Natural killer cell (primary cell): ENCODE data around the gene NUDT3. TPM values are rescaled to one million over a fixed set of nuclear protein-coding genes. Genes with fewer than 3 reads are reported as not detected.
"Not testable (repeated sequence)": the region's sequence is repeated elsewhere in the genome, so short reads cannot be mapped to it uniquely, and the experiment has no call there.

Experiments used
- ATAC-seq, 3 donors: fragments of 150-1000 bp in 2 of 3; fragments of 200-7000 bp in 1 of 3; cut with Tn5 transposase; 1 replicate in 1 of 3; 2 replicates in 2 of 3; pipeline ENCODE4 v1.10.0; 2021; ENCODE audit warnings: mild to moderate bottlenecking in 2 of 3, moderate library complexity in 2 of 3
- DNase-seq, 2 donors: peaks; one replicate each; pipeline versions ENCODE4 v3.0.0 to v3.0.0-alpha.2; 2013 to 2021; ENCODE audit warnings: mixed read lengths in 1 of 2
- H3K27ac ChIP-seq: one replicate; pipeline ENCODE4 v1.5.1; 2013; ENCODE audit warnings: mild to moderate bottlenecking, low read length
- H3K27me3 ChIP-seq: one replicate; pipeline ENCODE4 v1.6.1; 2013; ENCODE audit warnings: low read length; ENCODE audit not compliant: control insufficient read depth, insufficient read depth
- H3K36me3 ChIP-seq: one replicate; pipeline ENCODE4 v1.6.1; 2013; ENCODE audit warnings: low read length; ENCODE audit not compliant: control insufficient read depth, insufficient read depth
- H3K4me1 ChIP-seq: one replicate; pipeline ENCODE4 v1.6.1; 2013; ENCODE audit warnings: low read length; ENCODE audit not compliant: control insufficient read depth, insufficient read depth
- H3K4me3 ChIP-seq: one replicate; pipeline ENCODE4 v1.5.1; 2013; ENCODE audit warnings: low read length
- H3K9me3 ChIP-seq: one replicate; pipeline ENCODE4 v1.6.1; 2013; ENCODE audit warnings: low read length; ENCODE audit not compliant: control insufficient read depth, insufficient read depth
- H3K27ac Mint-ChIP-seq, 2 donors: one replicate each; pipeline ENCODE4 v1.8.0; 2022; ENCODE audit warnings: mild to moderate bottlenecking in 2 of 2, mixed read lengths in 2 of 2, moderate library complexity in 1 of 2
- H3K27me3 Mint-ChIP-seq, 2 donors: one replicate each; pipeline ENCODE4 v1.8.0; 2022; ENCODE audit warnings: low read depth in 2 of 2, mixed read lengths in 2 of 2
- H3K36me3 Mint-ChIP-seq: one replicate; pipeline ENCODE4 v1.8.0; 2022; ENCODE audit warnings: mixed read lengths
- H3K4me1 Mint-ChIP-seq, 2 donors: one replicate each; pipeline ENCODE4 v1.8.0; 2022; ENCODE audit warnings: mixed read lengths in 2 of 2
- H3K4me3 Mint-ChIP-seq: one replicate; pipeline ENCODE4 v1.8.0; 2022; ENCODE audit warnings: mild to moderate bottlenecking, moderate library complexity, mixed read lengths
- H3K9me3 Mint-ChIP-seq, 2 donors: one replicate each; pipeline ENCODE4 v1.8.0; 2022; ENCODE audit warnings: mixed read lengths in 2 of 2
- WGBS: methylation state at CpG from one replicate; pipeline ENCODE4 v1.1.7; 2013; ENCODE audit warnings: missing lambda C conversion rate; ENCODE audit not compliant: insufficient coverage; 5-methylcytosine and 5-hydroxymethylcytosine counted together
- intact Hi-C: fragments of 100-400 bp; cut with micrococcal nuclease; formaldehyde crosslinking; loops from one replicate; pipeline ENCODE4 v1.14.2; 2022
- total RNA-seq, 4 donors: library from RNA; stranded (reverse); fragments of 120-200 nt in 1 of 4; gene quantifications; one replicate each; pipeline versions ENCODE4 v1.2.3 to v1.2.4, GENCODE V29; 2013 to 2022
- TF ChIP-seq, protein P1 (sequence below): fragments of 200-600 bp; IDR thresholded peaks from one replicate; pipeline ENCODE4 v1.8.0; 2022; ENCODE audit warnings: antibody characterized with exemption

NUDT3 gene
- total RNA-seq, 3 donors from 2014 or later (not counting 1 experiment from before 2014, with no cell fraction given): 22.0 to 26.3 (median 26.1) TPM

DNA sequence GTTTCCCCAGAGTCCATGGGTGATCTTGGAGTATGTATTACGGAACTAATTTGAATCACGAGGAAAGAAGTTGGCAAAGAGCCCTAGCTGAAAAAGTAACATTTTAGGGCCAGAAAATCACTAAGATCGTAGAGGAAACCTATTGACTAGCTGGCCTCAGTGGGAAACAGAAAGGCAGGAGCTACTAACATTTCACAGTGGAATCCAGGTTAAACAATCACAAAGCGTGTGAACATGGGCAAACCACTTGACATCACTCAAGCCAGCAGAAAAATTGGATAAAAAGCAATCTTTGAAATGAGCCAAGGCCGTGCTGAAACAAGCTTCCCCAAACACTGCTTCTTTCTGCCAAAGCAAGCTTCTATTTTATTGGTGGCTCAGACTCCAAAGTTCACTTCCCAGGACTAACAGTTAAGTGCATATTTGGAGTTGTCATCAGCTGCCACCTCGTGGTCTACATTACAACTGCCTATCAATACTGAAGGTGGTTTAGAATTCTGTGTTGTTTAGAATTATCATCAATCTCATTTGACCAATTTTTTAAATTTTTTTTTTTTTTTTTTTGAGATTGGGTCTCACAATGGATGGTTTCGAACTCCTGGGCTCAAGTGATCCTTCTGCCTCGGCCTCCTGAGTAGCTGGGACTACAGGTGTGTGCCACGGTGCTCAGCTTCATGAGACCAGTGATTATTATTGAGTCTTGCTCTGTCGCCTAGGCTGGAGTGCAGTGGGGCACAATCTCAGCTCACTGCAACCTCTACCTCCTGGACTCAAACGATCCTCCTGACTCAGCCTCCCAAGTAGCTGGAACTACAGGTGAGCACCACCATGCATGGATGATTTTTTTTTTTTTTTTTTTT is 22.8 kb upstream of the NUDT3 start:
- Histone ChIP-seq H3K36me3 (peaks cover 32% of the 10 kb centered on the region), H3K4me3 (no peak overlapping the region), H3K27me3 (no peaks in the 10 kb centered on the region), H3K9me3 (no peaks in the 10 kb centered on the region), H3K27ac (no peak overlapping the region), H3K4me1 (no peaks in the 10 kb centered on the region)
- Mint-ChIP-seq H3K9me3 (no peaks in the 10 kb centered on the region), H3K36me3 (peaks cover 10% of the 10 kb centered on the region), H3K4me1 (peaks cover 16 to 18% of the 10 kb centered on the region in 2 donors), H3K4me3 (no peak overlapping the region), H3K27me3 (no peaks in the 10 kb centered on the region), H3K27ac (peak overlapping the region in 1 of 2 donors; percentile 44)
- DNase-seq: peak in 1 of 2 donors; percentile 74
- TF ChIP-seq, protein P1, sequence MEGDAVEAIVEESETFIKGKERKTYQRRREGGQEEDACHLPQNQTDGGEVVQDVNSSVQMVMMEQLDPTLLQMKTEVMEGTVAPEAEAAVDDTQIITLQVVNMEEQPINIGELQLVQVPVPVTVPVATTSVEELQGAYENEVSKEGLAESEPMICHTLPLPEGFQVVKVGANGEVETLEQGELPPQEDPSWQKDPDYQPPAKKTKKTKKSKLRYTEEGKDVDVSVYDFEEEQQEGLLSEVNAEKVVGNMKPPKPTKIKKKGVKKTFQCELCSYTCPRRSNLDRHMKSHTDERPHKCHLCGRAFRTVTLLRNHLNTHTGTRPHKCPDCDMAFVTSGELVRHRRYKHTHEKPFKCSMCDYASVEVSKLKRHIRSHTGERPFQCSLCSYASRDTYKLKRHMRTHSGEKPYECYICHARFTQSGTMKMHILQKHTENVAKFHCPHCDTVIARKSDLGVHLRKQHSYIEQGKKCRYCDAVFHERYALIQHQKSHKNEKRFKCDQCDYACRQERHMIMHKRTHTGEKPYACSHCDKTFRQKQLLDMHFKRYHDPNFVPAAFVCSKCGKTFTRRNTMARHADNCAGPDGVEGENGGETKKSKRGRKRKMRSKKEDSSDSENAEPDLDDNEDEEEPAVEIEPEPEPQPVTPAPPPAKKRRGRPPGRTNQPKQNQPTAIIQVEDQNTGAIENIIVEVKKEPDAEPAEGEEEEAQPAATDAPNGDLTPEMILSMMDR: peak; percentile 48
- intact Hi-C loops: loop anchor here (1.0 to 2.0 kb wide), 2 partner anchors 166 to 219 kb away; partner anchors contain the start of gene SMIM29
- ATAC-seq: peak; percentile 67 to 77 (median 77)
- WGBS: 85% methylated on average over 10 of the region's 11 CpGs

DNA sequence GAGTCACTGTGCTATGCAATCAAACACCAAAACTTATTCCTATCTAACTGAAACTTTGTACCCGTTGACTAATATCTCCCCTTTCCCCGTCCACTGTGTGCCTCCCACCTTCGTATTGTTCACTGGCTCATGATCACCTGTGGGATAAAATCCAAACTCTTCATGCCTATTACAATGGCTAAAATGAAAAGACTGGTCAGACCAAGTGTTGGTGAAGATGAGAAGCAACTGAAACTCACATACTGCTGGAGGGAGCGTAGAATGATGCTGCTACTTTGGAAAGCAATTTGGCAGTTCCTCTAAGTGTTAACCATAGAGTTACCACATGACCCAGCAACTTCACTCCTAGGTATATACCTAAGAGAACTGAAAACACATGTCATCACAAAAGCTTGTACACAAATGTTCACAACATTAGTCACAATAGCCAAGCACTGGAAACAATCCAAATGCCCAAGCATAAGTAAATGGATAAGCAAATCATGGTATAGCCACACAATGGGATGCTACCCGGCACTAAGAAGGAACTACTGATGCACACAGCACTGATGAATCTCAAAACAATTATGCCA is 20.3 kb upstream of the NUDT3 start:
- H3K36me3 ChIP-seq: peaks cover 14% of the 10 kb centered on the region
- H3K9me3 ChIP-seq: no peaks in the 10 kb centered on the region
- Mint-ChIP-seq H3K27me3 (no peaks in the 10 kb centered on the region), H3K9me3 (no peaks in the 10 kb centered on the region), H3K36me3 (peaks cover 2% of the 10 kb centered on the region), H3K4me3 (no peak overlapping the region), H3K27ac (no peak overlapping the region), H3K4me1 (peaks cover 10 to 16% of the 10 kb centered on the region in 2 donors)
- ATAC-seq: no peak
- intact Hi-C loops: no loop called here
- no peaks in the 10 kb centered on the region for H3K27me3 ChIP-seq
- no peak overlapping the region for H3K4me3 ChIP-seq
- H3K4me1 ChIP-seq: no peaks in the 10 kb centered on the region
- 78% methylated on average over 5 of the region's 5 CpGs for WGBS
- TF ChIP-seq, protein P1: no peak
- DNase-seq: no peak
- no peak overlapping the region for H3K27ac ChIP-seq

DNA sequence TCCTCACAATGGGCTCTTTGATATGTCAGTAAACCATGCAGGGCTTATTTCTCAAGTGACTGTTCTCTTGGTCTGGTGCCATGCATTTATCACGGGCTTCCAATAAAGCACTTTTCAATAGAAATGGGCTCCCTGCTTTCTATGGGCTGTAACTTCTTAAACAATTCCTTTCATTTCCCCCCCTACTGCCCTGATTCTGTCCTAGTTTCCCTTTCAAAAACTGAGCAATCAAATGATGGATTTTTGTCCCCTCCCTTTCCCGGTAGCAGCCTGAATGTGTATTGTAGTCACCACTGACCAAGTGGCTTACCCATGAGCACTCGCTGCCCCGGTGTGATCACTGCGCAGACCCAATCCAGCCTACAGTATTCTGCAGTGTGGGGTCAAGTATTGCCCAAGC is 19.5 kb upstream of the NUDT3 start:
- no peak overlapping the region for H3K27ac Mint-ChIP-seq
- ATAC-seq: no peak
- H3K9me3 ChIP-seq: no peaks in the 10 kb centered on the region

DNA sequence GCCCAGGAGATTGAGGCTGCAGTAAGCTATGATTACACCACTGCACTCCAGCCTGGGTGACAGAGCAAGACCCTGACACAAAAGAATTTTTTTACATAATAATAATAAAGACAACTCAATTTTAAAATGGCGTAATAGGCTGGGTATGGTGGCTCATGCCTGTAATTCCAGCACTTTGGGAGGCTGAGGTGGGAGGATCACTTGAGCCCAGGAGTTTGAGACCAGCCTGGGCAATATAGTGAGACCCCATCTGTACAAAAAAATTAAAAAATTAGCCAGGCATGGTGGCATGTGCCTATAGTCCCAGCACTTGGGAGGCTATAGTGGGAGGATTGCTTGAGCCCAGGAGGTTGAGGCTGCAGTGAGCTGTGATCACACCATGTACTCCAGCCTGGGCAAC is 15.4 kb upstream of the NUDT3 start:
- H3K36me3 Mint-ChIP-seq, H3K27me3 Mint-ChIP-seq, H3K4me1 Mint-ChIP-seq, H3K27ac ChIP-seq, H3K9me3 ChIP-seq, H3K36me3 ChIP-seq, H3K27me3 ChIP-seq, H3K9me3 Mint-ChIP-seq, DNase-seq, H3K27ac Mint-ChIP-seq, ATAC-seq, H3K4me1 ChIP-seq, H3K4me3 ChIP-seq, H3K4me3 Mint-ChIP-seq: not testable (repeated sequence)
- 100% methylated on average over 1 of the region's 1 CpG for WGBS
- intact Hi-C loops: loop anchor here (1.0 kb wide), 1 partner anchor 208 kb away; no protein-coding TSS in a partner anchor

More for the DNA sequence above, 19.5 kb upstream of the NUDT3 start:
- Histone ChIP-seq H3K4me3 (no peak overlapping the region), H3K27ac (no peak overlapping the region), H3K27me3 (no peaks in the 10 kb centered on the region), H3K4me1 (no peaks in the 10 kb centered on the region), H3K36me3 (peaks cover 7% of the 10 kb centered on the region)
- Mint-ChIP-seq H3K36me3 (no peaks in the 10 kb centered on the region), H3K9me3 (no peaks in the 10 kb centered on the region), H3K4me3 (no peak overlapping the region), H3K27me3 (no peaks in the 10 kb centered on the region), H3K4me1 (peaks cover 10 to 16% of the 10 kb centered on the region in 2 donors)
- 85% methylated on average over 5 of the region's 5 CpGs for WGBS
- DNase-seq: no peak
- intact Hi-C loops: no loop called here
- TF ChIP-seq, protein P1: no peak
